H1 (cell line): Measurements from ENCODE around the gene PHC2. TPM values are rescaled to one million over a fixed set of nuclear protein-coding genes. Genes with fewer than 3 reads are reported as not detected.

Source experiments
- ASH2L ChIP-seq: fragments of 200-600, 300-600 bp; sonication (generic); IDR thresholded peaks from one replicate; pipeline ENCODE4 v1.7.1; 2017; ENCODE audit warnings: low read length
- NANOG ChIP-seq: IDR thresholded peaks from 2 replicates; pipeline ENCODE4 v1.6.1; 2011; ENCODE audit warnings: low read length, low read depth, mild to moderate bottlenecking, inconsistent platforms; ENCODE audit not compliant: insufficient read depth, poor library complexity, severe bottlenecking
- polyA plus RNA-seq, 7 experiments: library from polyadenylated mRNA; depleted of rRNA in 3 of 7; stranded (reverse) in 5 of 7; unstranded in 2 of 7; fragments of >200 nt in 5 of 7; fragments of 200-250 nt in 2 of 7; gene quantifications; 1 replicate in 5 of 7; 2 replicates in 1 of 7; 4 replicates in 1 of 7; pipeline versions ENCODE4 v1.2.1 to v1.2.3, GENCODE V29; 2011 to 2013; ENCODE audit warnings: missing spikeins in 2 of 7, mixed read lengths in 2 of 7
- total RNA-seq: library from RNA; stranded (reverse); fragmentation: NEBNext Ultra II Directional; extraction: Animal tissue kit (Norgen Biotek cat#: 25700); gene quantifications from 2 replicates; pipeline ENCODE4 v1.2.1, GENCODE V29; 2021

The PHC2 gene
- total and polyA plus RNA-seq, 2 of the 8 experiments (the other 6 are each of a cell fraction or from before 2014, with no cell fraction given), result 5.6 to 14.2 TPM

GRCh38 chr1:33316601-33317000 lies 114.3 kb downstream of the PHC2 start (continued):
- no peak for TF ChIP-seq NANOG
- TF ChIP-seq ASH2L, result no peak
